Naive thymus-derived CD4-positive, alpha-beta T cell (primary cell): ENCODE results near the gene VEGFA. TPM values are rescaled to one million over a fixed set of nuclear protein-coding genes. Genes with fewer than 3 reads are reported as not detected.

Source experiments
- ATAC-seq: fragments of 150-1000 bp; cut with Tn5 transposase; 2 replicates; pipeline ENCODE4 v1.10.0; 2021; ENCODE audit warnings: mild to moderate bottlenecking, moderate library complexity
- CTCF ChIA-PET: fragments of 350-600 bp; sonication (Branson Sonifier 250); formaldehyde crosslinking; loops from one replicate; lab custom pipeline; 2021; ENCODE audit warnings: antibody characterized with exemption; lab: Charles Lee
- POLR2A ChIA-PET: fragments of 350-600 bp; sonication (Branson Sonifier 250); formaldehyde crosslinking; loops from one replicate; lab custom pipeline; 2021; ENCODE audit warnings: antibody characterized with exemption, inconsistent platforms; lab: Charles Lee
- DNase-seq, 9 donors: peaks; one replicate each; pipeline versions ENCODE4 v3.0.0 to v3.0.0-alpha.2; 2020 to 2022; ENCODE audit warnings: mixed read lengths in 1 of 9
- H3K27ac ChIP-seq: one replicate; pipeline ENCODE4 v1.7.0; 2013; ENCODE audit warnings: mild to moderate bottlenecking, low read depth, low read length, moderate library complexity
- H3K27me3 ChIP-seq, 2 donors: one replicate each; pipeline ENCODE4 v1.7.0; 2013; ENCODE audit warnings: low read length in 2 of 2, mild to moderate bottlenecking in 2 of 2, moderate library complexity in 2 of 2; ENCODE audit not compliant: control insufficient read depth in 2 of 2, insufficient read depth in 2 of 2
- H3K36me3 ChIP-seq, 3 experiments: 1 replicate in 2 of 3; 2 replicates in 1 of 3; pipeline ENCODE4 v1.7.0; 2013; ENCODE audit warnings: low read length in 3 of 3, mild to moderate bottlenecking in 3 of 3, moderate library complexity in 1 of 3; ENCODE audit not compliant: insufficient read depth in 3 of 3, control insufficient read depth in 2 of 3
- H3K4me1 ChIP-seq, 2 donors: one replicate each; pipeline ENCODE4 v1.7.0; 2013; ENCODE audit warnings: low read length in 2 of 2, mild to moderate bottlenecking in 2 of 2, moderate library complexity in 1 of 2; ENCODE audit not compliant: control insufficient read depth in 2 of 2, insufficient read depth in 2 of 2
- H3K4me3 ChIP-seq: 2 replicates; pipeline ENCODE4 v1.7.0; 2013; ENCODE audit warnings: mild to moderate bottlenecking, low read length
- H3K9me3 ChIP-seq, 3 experiments: 1 replicate in 2 of 3; 2 replicates in 1 of 3; pipeline ENCODE4 v1.7.0; 2013; ENCODE audit warnings: low read length in 3 of 3; ENCODE audit not compliant: control insufficient read depth in 2 of 3
- H3K27ac Mint-ChIP-seq, 9 donors: one replicate each; pipeline ENCODE4 v1.8.0; 2020 to 2022; ENCODE audit warnings: mixed read lengths in 9 of 9, mild to moderate bottlenecking in 8 of 9, moderate library complexity in 5 of 9, inconsistent platforms in 2 of 9
- H3K27me3 Mint-ChIP-seq, 5 donors: one replicate each; pipeline ENCODE4 v1.8.0; 2021 to 2022; ENCODE audit warnings: mixed read lengths in 5 of 5, mild to moderate bottlenecking in 1 of 5
- H3K36me3 Mint-ChIP-seq, 5 donors: one replicate each; pipeline ENCODE4 v1.8.0; 2020 to 2022; ENCODE audit warnings: mixed read lengths in 5 of 5, mild to moderate bottlenecking in 3 of 5, inconsistent platforms in 1 of 5
- H3K4me1 Mint-ChIP-seq, 7 donors: one replicate each; pipeline ENCODE4 v1.8.0; 2020 to 2022; ENCODE audit warnings: mixed read lengths in 7 of 7, mild to moderate bottlenecking in 3 of 7, inconsistent platforms in 1 of 7
- H3K4me3 Mint-ChIP-seq, 10 donors: one replicate each; pipeline ENCODE4 v1.8.0; 2020 to 2022; ENCODE audit warnings: mild to moderate bottlenecking in 10 of 10, mixed read lengths in 10 of 10, moderate library complexity in 6 of 10, inconsistent platforms in 2 of 10
- H3K9me3 Mint-ChIP-seq, 11 donors: one replicate each; pipeline ENCODE4 v1.8.0; 2020 to 2022; ENCODE audit warnings: mixed read lengths in 11 of 11, mild to moderate bottlenecking in 4 of 11, inconsistent platforms in 1 of 11, moderate library complexity in 1 of 11
- intact Hi-C, 2 donors: fragments of 100-400 bp; cut with micrococcal nuclease; formaldehyde crosslinking; loops; one replicate each; pipeline ENCODE4 v1.15.1; 2023
- polyA plus RNA-seq, 2 donors: library from polyadenylated mRNA; unstranded; fragments of 300-500 nt; fragmentation: Illumina TruSeq; gene quantifications; one replicate each; pipeline ENCODE4 v1.2.3, GENCODE V29; 2021
- total RNA-seq, 6 experiments: library from RNA in 5 of 6; stranded (reverse) in 5 of 6; gene quantifications; 1 replicate in 5 of 6; 2 replicates in 1 of 6; pipeline ENCODE4 v1.2.3 and lab custom pipeline; 2021 to 2026

Gene VEGFA
- total and polyA plus RNA-seq, 7 experiments from 2014 or later, result 0.26 to 72.1 (median 10.2) TPM; not detected in 1

DNA sequence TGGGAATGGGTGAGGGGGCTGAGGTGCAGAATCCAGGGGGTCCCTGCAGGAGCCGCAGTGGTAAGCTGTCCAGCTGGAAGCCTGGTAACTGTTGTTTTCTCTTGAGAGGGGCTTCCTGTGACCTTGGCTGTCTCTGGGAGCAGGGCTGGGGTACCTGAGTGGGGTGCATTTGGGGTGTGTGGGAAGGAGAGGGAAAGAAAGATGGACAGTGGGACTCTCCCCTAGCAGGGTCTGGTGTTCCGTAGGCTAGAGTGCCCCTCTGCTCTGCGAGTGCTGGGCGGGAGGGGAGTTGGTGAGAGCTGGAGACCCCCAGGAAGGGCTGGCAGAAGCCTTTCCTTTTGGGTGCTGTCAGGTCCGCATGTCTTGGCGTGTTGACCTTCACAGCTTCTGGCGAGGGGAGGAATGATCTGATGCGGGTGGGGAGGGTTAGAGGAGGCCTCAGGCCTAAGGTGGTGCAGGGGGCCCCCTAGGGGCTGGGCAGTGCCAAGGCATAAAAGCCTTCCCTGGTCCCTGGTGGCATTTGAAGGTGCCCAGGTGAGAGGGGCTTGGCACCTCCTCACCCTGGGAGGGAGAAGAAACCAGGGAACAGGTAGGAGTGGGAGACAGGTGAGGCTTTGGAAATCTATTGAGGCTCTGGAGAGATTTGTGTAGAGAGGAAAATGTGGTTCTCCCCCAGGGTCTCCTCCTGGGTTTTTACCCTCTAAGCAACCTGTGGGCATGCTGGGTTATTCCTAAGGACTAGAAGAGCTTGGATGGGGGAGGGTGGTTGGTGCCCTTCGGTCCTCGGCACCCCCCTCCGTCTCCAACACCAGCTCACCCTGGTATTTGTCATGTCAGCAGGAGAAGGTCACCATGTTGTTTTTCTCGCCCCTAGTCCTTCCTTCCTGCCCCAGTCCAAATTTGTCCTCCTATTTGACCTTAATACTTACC lies 3.3 kb downstream of the VEGFA start:
- Mint-ChIP-seq H3K4me1 (peaks cover 11 to 56% (median 22%) of the 10 kb centered on the region in 7 donors), H3K27me3 (peaks cover 0 to 21% (median 16%) of the 10 kb centered on the region in 5 donors), H3K4me3 (peak overlapping the region in 9 of 10 donors; percentile 7 to 98 (median 38)), H3K9me3 (peaks cover 0 to 6% (median 0%) of the 10 kb centered on the region in 11 donors), H3K27ac (peak overlapping the region in 1 of 9 donors; percentile 92), H3K36me3 (peaks cover 0 to 17% (median 0%) of the 10 kb centered on the region in 5 donors)
- Histone ChIP-seq H3K27ac (no peak overlapping the region), H3K4me3 (no peak overlapping the region), H3K27me3 (peaks cover 6 to 8% of the 10 kb centered on the region in 2 donors), H3K36me3 (no peaks in the 10 kb centered on the region), H3K9me3 (no peaks in the 10 kb centered on the region), H3K4me1 (peaks cover 3 to 9% of the 10 kb centered on the region in 2 donors)
- intact Hi-C loops, result loop anchor here (1.0 to 5.0 kb wide), 6 partner anchors 106 to 601 kb away; partner anchors contain the start of genes POLR1C (in 1 of the 2), SRF (in 1 of the 2) and YIPF3 (in 1 of the 2)
- POLR2A ChIA-PET, result no interaction called here
- ATAC-seq, result no peak
- CTCF ChIA-PET, result interaction anchor here (0.7 to 1.7 kb wide), 8 partner anchors 9 to 305 kb away, joined by 3 to 7 read pairs (median 4); no protein-coding TSS in a partner anchor
- peak in 7 of 9 donors; percentile 17 to 69 (median 31) for DNase-seq

DNA sequence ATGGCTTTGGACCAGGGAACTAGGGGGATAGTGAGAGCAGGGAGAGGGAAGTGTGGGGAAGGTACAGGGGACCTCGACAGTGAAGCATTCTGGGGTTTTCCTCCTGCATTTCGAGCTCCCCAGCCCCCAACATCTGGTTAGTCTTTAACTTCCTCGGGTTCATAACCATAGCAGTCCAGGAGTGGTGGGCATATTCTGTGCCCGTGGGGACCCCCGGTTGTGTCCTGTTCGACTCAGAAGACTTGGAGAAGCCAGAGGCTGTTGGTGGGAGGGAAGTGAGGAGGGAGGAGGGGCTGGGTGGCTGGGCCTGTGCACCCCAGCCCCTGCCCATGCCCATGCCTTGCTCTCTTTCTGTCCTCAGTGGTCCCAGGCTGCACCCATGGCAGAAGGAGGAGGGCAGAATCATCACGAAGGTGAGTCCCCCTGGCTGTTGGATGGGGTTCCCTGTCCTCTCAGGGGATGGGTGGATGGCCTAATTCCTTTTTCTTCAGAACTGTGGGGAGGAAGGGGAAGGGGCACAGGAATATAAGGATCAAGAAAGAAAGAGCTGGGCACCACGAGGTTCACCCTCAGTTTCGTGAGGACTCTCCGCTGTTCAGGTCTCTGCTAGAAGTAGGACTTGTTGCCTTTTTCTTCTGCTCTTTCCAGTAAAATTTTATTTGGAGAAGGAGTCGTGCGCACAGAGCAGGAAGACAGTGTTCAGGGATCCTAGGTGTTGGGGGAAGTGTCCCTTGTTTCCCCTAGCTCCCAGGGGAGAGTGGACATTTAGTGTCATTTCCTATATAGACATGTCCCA lies 4.2 kb downstream of the VEGFA start:
- H3K9me3 ChIP-seq, result no peaks in the 10 kb centered on the region
- peaks cover 0 to 24% (median 0%) of the 10 kb centered on the region in 5 donors for H3K36me3 Mint-ChIP-seq
- intact Hi-C loops, result loop anchor here (1.0 to 5.0 kb wide), 7 partner anchors 107 to 602 kb away; partner anchors contain the start of genes POLR1C (in 1 of the 2), SRF (in 1 of the 2) and YIPF3 (in 1 of the 2)
- ATAC-seq (no peak), DNase-seq (no peak)
- H3K4me1 Mint-ChIP-seq, result peaks cover 10 to 55% (median 22%) of the 10 kb centered on the region in 7 donors
- no peaks in the 10 kb centered on the region for H3K36me3 ChIP-seq
- ChIA-PET CTCF (interaction anchor here (0.6 to 1.7 kb wide), 12 partner anchors 10 to 387 kb away, joined by 3 to 7 read pairs (median 3); no protein-coding TSS in a partner anchor), POLR2A (interaction anchor here (0.6 kb wide), 1 partner anchor 155 kb away, joined by 4 read pairs; no protein-coding TSS in a partner anchor)
- H3K4me1 ChIP-seq, result peaks cover 3 to 9% of the 10 kb centered on the region in 2 donors
- peak overlapping the region in 3 of 10 donors; percentile 12 to 92 (median 16) for H3K4me3 Mint-ChIP-seq
- peak overlapping the region in 1 of 9 donors; percentile 25 for H3K27ac Mint-ChIP-seq
- peaks cover 6 to 8% of the 10 kb centered on the region in 2 donors for H3K27me3 ChIP-seq
- no peak overlapping the region for H3K27ac ChIP-seq
- H3K27me3 Mint-ChIP-seq, result peaks cover 0 to 20% (median 16%) of the 10 kb centered on the region in 5 donors
- no peak overlapping the region for H3K4me3 ChIP-seq
- H3K9me3 Mint-ChIP-seq, result peaks cover 0 to 6% (median 0%) of the 10 kb centered on the region in 11 donors

DNA sequence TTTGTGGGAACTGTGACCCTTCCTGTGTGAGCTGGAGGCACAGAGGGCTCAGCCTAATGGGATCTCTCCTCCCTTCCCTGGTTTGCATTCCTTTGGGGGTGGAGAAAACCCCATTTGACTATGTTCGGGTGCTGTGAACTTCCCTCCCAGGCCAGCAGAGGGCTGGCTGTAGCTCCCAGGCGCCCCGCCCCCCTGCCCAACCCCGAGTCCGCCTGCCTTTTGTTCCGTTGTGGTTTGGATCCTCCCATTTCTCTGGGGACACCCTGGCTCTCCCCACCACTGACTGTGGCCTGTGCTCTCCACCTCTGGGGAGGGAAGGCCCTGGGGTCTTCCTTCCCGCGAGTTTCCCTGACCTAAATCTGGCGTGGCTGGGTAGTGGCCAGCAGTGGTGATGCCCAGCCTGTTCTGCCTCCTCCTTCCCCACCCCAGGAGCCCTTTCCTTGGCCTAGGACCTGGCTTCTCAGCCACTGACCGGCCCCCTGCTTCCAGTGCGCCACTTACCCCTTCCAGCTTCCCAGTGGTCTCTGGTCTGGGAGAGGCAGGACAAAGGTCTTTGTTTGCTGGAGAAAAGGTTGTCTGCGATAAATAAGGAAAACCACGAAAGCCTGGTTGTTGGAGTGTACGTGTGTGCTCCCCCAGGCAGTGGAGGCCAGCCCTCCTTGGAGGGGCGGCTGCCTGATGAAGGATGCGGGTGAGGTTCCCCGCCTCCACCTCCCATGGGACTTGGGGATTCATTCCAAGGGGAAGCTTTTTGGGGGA lies 4.9 kb downstream of the VEGFA start:
- peak; percentile 44 for ATAC-seq
- H3K36me3 Mint-ChIP-seq, result peaks cover 0 to 24% (median 0%) of the 10 kb centered on the region in 5 donors
- H3K4me3 ChIP-seq, result no peak overlapping the region
- peaks cover 6 to 8% of the 10 kb centered on the region in 2 donors for H3K27me3 ChIP-seq
- peak overlapping the region in 2 of 10 donors; percentile 14 to 68 for H3K4me3 Mint-ChIP-seq
- H3K4me1 Mint-ChIP-seq, result peaks cover 5 to 49% (median 18%) of the 10 kb centered on the region in 7 donors
- peaks cover 0 to 4% (median 0%) of the 10 kb centered on the region in 11 donors for H3K9me3 Mint-ChIP-seq
- ChIA-PET CTCF (interaction anchor here (0.6 to 1.7 kb wide), 11 partner anchors 14 to 388 kb away, joined by 3 to 7 read pairs (median 3); no protein-coding TSS in a partner anchor), POLR2A (interaction anchor here (0.6 kb wide), 1 partner anchor 156 kb away, joined by 4 read pairs; no protein-coding TSS in a partner anchor)
- H3K27me3 Mint-ChIP-seq, result peaks cover 0 to 17% (median 15%) of the 10 kb centered on the region in 5 donors
- peak in 7 of 9 donors; percentile 33 to 65 (median 43) for DNase-seq
- H3K4me1 ChIP-seq, result peaks cover 3 to 9% of the 10 kb centered on the region in 2 donors
- intact Hi-C loops, result loop anchor here (1.0 to 5.0 kb wide), 4 partner anchors 227 to 603 kb away; partner anchors contain the start of genes POLR1C (in 1 of the 2), SRF (in 1 of the 2) and YIPF3 (in 1 of the 2)
- no peak overlapping the region for H3K27ac ChIP-seq
- H3K9me3 ChIP-seq, result no peaks in the 10 kb centered on the region
- H3K36me3 ChIP-seq, result no peaks in the 10 kb centered on the region
- H3K27ac Mint-ChIP-seq, result peak overlapping the region in 2 of 9 donors; percentile 25 to 45

GRCh38 chr6:43775535-43775885 lies 5.5 kb downstream of the VEGFA start:
- peaks cover under 1 to 49% (median 16%) of the 10 kb centered on the region in 7 donors for H3K4me1 Mint-ChIP-seq
- Histone ChIP-seq H3K4me3 (no peak overlapping the region), H3K4me1 (peaks cover 0 to 9% of the 10 kb centered on the region in 2 donors), H3K36me3 (no peaks in the 10 kb centered on the region), H3K27me3 (peaks cover 6 to 8% of the 10 kb centered on the region in 2 donors), H3K27ac (no peak overlapping the region), H3K9me3 (no peaks in the 10 kb centered on the region)
- no peak for DNase-seq
- H3K27me3 Mint-ChIP-seq, result peaks cover 0 to 17% (median 15%) of the 10 kb centered on the region in 5 donors
- no peak for ATAC-seq
- ChIA-PET CTCF (interaction anchor here (0.6 to 0.8 kb wide), 2 partner anchors 55 to 302 kb away, joined by 3 to 6 read pairs; no protein-coding TSS in a partner anchor), POLR2A (no interaction called here)
- intact Hi-C loops, result no loop called here
- peaks cover 0 to 24% (median 0%) of the 10 kb centered on the region in 5 donors for H3K36me3 Mint-ChIP-seq
- H3K4me3 Mint-ChIP-seq, result no peak overlapping the region
- H3K9me3 Mint-ChIP-seq, result peaks cover 0 to 4% (median 0%) of the 10 kb centered on the region in 11 donors
- peak overlapping the region in 2 of 9 donors; percentile 45 to 46 for H3K27ac Mint-ChIP-seq

GRCh38 chr6:43776115-43776798 lies 6.2 kb downstream of the VEGFA start:
- Histone ChIP-seq H3K4me3 (no peak overlapping the region), H3K36me3 (no peaks in the 10 kb centered on the region), H3K4me1 (peaks cover 0 to 9% of the 10 kb centered on the region in 2 donors), H3K9me3 (no peaks in the 10 kb centered on the region), H3K27me3 (peaks cover 6 to 8% of the 10 kb centered on the region in 2 donors), H3K27ac (no peak overlapping the region)
- H3K27me3 Mint-ChIP-seq, result peaks cover 0 to 17% (median 15%) of the 10 kb centered on the region in 5 donors
- no peak overlapping the region for H3K27ac Mint-ChIP-seq
- POLR2A ChIA-PET, result no interaction called here
- DNase-seq (no peak), ATAC-seq (no peak)
- no peak overlapping the region for H3K4me3 Mint-ChIP-seq
- peaks cover 0 to 49% (median 15%) of the 10 kb centered on the region in 7 donors for H3K4me1 Mint-ChIP-seq
- peaks cover 0 to 24% (median 0%) of the 10 kb centered on the region in 5 donors for H3K36me3 Mint-ChIP-seq
- CTCF ChIA-PET, result interaction anchor here (0.6 to 1.3 kb wide), 2 partner anchors 29 to 297 kb away, joined by 3 to 4 read pairs; no protein-coding TSS in a partner anchor
- peaks cover 0 to 4% (median 0%) of the 10 kb centered on the region in 11 donors for H3K9me3 Mint-ChIP-seq
- intact Hi-C loops, result no loop called here
